ENCODE measurements around the gene SMARCA1.

DNA sequence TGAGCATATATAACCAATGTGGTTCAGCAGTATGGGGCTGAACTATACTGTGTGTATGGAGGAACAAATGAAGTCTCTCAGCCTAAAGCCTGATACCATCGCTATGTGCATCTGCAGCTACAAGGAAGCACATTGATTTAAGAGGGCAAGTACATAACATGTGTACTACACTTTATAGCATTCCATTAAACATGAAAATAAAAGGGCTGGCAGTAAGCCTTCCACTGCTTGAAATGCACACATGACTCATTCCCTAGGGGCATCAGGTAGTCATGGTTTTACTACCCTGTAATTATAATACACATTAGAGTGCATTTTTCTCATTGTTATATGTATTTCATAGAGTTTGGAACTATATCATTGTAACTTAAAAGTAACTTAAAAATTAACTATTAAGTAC, 51.2 kb downstream of the SMARCA1 start:
- TF ChIP-seq HNRNPL (IDR thresholded peaks at IDR 0.05; ENCODE audit: low read depth, low read length) (no peak), NR2F2 (IDR thresholded peaks at IDR 0.05; ENCODE audit: borderline replicate concordance, low read depth) (no peak), ATF7-NPFF (CRISPR knock-in tag; IDR thresholded peaks at IDR 0.05; ENCODE audit: low read depth) (no peak), POLR2A (IDR thresholded peaks at IDR 0.05; ENCODE audit: insufficient read depth in 1 of 2, low read depth in 2 of 2, low read length in 2 of 2) (no peak), SMAD3 (CRISPR knock-in tag; IDR thresholded peaks at IDR 0.05) (no peak), SMC3 (IDR thresholded peaks at IDR 0.05; ENCODE audit: low read length) (no peak), HNRNPK (IDR thresholded peaks at IDR 0.05; ENCODE audit: low read depth, low read length, poor library complexity, severe bottlenecking) (no peak), NR3C1 (CRISPR knock-in tag; IDR thresholded peaks at IDR 0.05) (no peak), HNF4A (CRISPR knock-in tag; IDR thresholded peaks at IDR 0.05) (no peak)
- TF ChIP-seq, protein P1, sequence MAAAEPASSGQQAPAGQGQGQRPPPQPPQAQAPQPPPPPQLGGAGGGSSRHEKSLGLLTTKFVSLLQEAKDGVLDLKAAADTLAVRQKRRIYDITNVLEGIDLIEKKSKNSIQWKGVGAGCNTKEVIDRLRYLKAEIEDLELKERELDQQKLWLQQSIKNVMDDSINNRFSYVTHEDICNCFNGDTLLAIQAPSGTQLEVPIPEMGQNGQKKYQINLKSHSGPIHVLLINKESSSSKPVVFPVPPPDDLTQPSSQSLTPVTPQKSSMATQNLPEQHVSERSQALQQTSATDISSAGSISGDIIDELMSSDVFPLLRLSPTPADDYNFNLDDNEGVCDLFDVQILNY (CRISPR knock-in tag; conservative IDR thresholded peaks at IDR 0.05) = no peak
- TF ChIP-seq, protein P2, sequence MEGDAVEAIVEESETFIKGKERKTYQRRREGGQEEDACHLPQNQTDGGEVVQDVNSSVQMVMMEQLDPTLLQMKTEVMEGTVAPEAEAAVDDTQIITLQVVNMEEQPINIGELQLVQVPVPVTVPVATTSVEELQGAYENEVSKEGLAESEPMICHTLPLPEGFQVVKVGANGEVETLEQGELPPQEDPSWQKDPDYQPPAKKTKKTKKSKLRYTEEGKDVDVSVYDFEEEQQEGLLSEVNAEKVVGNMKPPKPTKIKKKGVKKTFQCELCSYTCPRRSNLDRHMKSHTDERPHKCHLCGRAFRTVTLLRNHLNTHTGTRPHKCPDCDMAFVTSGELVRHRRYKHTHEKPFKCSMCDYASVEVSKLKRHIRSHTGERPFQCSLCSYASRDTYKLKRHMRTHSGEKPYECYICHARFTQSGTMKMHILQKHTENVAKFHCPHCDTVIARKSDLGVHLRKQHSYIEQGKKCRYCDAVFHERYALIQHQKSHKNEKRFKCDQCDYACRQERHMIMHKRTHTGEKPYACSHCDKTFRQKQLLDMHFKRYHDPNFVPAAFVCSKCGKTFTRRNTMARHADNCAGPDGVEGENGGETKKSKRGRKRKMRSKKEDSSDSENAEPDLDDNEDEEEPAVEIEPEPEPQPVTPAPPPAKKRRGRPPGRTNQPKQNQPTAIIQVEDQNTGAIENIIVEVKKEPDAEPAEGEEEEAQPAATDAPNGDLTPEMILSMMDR (CRISPR knock-in tag; IDR thresholded peaks at IDR 0.05) = no peak
- TF ChIP-seq, protein P3, sequence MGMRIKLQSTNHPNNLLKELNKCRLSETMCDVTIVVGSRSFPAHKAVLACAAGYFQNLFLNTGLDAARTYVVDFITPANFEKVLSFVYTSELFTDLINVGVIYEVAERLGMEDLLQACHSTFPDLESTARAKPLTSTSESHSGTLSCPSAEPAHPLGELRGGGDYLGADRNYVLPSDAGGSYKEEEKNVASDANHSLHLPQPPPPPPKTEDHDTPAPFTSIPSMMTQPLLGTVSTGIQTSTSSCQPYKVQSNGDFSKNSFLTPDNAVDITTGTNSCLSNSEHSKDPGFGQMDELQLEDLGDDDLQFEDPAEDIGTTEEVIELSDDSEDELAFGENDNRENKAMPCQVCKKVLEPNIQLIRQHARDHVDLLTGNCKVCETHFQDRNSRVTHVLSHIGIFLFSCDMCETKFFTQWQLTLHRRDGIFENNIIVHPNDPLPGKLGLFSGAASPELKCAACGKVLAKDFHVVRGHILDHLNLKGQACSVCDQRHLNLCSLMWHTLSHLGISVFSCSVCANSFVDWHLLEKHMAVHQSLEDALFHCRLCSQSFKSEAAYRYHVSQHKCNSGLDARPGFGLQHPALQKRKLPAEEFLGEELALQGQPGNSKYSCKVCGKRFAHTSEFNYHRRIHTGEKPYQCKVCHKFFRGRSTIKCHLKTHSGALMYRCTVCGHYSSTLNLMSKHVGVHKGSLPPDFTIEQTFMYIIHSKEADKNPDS (CRISPR knock-in tag; IDR thresholded peaks at IDR 0.05) = no peak
